ENCODE data around the gene SGPP1.

The SGPP1 gene

DNA sequence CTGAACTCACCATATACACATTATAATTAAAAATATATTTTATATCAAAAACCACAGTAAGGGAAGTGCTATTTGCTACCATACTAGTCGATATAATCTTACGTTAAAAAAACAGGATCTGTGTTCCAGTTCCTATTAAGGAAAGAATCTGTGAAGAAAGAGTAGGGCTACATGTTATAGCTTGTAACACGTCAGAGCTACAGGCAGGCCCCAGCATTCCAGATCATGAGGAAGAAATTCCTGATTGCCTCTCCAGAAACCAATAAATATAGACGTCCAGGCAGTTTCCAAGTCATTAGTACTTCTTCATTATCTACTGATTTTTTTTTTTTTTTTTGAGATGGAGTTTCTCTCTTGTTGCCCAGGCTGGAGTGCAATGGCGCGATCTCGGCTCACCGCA lies 20.6 kb downstream of the SGPP1 start:
- Histone ChIP-seq H3K27ac (ENCODE audit: extremely low read depth, low read depth, low read length) (no peak overlapping the region), H3K4me1 (ENCODE audit: control insufficient read depth, insufficient read depth, low read length) (peaks cover under 1% of the 10 kb centered on the region; the same call in 1 of the 2 replicates), H3K4me3 (ENCODE audit: low read depth, low read length) (no peak overlapping the region), H3K9me3 (ENCODE audit: control insufficient read depth, insufficient read depth, low read depth, low read length) (no peaks in the 10 kb centered on the region), H3K36me3 (ENCODE audit: control insufficient read depth in 2 of 2, insufficient read depth in 1 of 2, low read length in 2 of 2) (no peaks in the 10 kb centered on the region; a peak in 1 of 3 replicates)
- TF ChIP-seq ZNF621 (tag by site-specific recombination; IDR thresholded peaks at IDR 0.05) = no peak
- no peak for TF ChIP-seq ZBTB7A (tag by site-specific recombination; IDR thresholded peaks at IDR 0.05; ENCODE audit: low read depth)
- TF ChIP-seq, protein P1, sequence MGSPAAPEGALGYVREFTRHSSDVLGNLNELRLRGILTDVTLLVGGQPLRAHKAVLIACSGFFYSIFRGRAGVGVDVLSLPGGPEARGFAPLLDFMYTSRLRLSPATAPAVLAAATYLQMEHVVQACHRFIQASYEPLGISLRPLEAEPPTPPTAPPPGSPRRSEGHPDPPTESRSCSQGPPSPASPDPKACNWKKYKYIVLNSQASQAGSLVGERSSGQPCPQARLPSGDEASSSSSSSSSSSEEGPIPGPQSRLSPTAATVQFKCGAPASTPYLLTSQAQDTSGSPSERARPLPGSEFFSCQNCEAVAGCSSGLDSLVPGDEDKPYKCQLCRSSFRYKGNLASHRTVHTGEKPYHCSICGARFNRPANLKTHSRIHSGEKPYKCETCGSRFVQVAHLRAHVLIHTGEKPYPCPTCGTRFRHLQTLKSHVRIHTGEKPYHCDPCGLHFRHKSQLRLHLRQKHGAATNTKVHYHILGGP (tag by site-specific recombination; IDR thresholded peaks at IDR 0.05) = no peak
- no peak for TF ChIP-seq ZNF707 (tag by site-specific recombination; IDR thresholded peaks at IDR 0.05)
- TF ChIP-seq ZNF311 (tag by site-specific recombination; IDR thresholded peaks at IDR 0.05; ENCODE audit: borderline replicate concordance) = no peak
- TF ChIP-seq ZNF548 (tag by site-specific recombination; IDR thresholded peaks at IDR 0.05) = no peak
- TF ChIP-seq, protein P2, sequence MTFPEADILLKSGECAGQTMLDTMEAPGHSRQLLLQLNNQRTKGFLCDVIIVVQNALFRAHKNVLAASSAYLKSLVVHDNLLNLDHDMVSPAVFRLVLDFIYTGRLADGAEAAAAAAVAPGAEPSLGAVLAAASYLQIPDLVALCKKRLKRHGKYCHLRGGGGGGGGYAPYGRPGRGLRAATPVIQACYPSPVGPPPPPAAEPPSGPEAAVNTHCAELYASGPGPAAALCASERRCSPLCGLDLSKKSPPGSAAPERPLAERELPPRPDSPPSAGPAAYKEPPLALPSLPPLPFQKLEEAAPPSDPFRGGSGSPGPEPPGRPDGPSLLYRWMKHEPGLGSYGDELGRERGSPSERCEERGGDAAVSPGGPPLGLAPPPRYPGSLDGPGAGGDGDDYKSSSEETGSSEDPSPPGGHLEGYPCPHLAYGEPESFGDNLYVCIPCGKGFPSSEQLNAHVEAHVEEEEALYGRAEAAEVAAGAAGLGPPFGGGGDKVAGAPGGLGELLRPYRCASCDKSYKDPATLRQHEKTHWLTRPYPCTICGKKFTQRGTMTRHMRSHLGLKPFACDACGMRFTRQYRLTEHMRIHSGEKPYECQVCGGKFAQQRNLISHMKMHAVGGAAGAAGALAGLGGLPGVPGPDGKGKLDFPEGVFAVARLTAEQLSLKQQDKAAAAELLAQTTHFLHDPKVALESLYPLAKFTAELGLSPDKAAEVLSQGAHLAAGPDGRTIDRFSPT (tag by site-specific recombination; IDR thresholded peaks at IDR 0.05) = no peak
- TF ChIP-seq TCF7L2 (IDR thresholded peaks at IDR 0.05; ENCODE audit: borderline replicate concordance, low read depth, low read length) = no peak
- no peak for TF ChIP-seq ZNF423 (tag by site-specific recombination; IDR thresholded peaks at IDR 0.05)
- TF ChIP-seq ZNF335 (tag by site-specific recombination; conservative IDR thresholded peaks at IDR 0.05) = no peak
- no peak for TF ChIP-seq ZNF791 (tag by site-specific recombination; IDR thresholded peaks at IDR 0.05)
- ChIA-PET CTCF (interaction anchor here (0.8 kb wide), 1 partner anchor 21 kb away, joined by 4 read pairs; no protein-coding TSS in a partner anchor), POLR2A (no interaction called here)

DNA sequence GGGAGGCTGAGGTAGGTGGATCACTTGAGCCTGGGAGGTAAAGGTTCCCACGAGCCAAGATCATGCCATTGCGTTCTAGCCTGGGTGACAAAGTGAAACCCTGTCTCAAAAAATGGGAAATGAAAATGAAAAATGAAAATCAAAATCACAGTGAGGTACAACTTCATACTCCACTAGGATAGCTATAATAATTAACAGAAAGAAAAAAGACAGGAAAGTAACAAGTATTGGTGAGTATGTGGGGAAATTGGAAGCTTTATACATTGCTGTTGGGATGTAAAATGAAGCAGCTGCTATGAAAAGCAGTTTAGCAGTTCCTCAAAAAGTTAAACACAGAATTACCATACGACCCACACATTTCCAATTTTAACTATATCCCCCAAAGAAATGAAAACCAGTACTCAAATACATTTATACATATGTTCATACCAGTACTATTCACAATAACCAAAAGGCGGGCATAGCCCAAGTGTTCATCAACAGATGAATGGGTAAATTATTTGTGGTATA lies 22.2 kb downstream of the SGPP1 start:
- Histone ChIP-seq H3K4me3 (ENCODE audit: low read depth, low read length) (no peak overlapping the region), H3K27ac (ENCODE audit: extremely low read depth, low read depth, low read length) (no peak overlapping the region), H3K4me1 (ENCODE audit: control insufficient read depth, insufficient read depth, low read length) (peaks cover 4% of the 10 kb centered on the region; the same call in 1 of the 2 replicates), H3K36me3 (ENCODE audit: control insufficient read depth in 2 of 2, insufficient read depth in 1 of 2, low read length in 2 of 2) (no peaks in the 10 kb centered on the region; a peak in 1 of 3 replicates), H3K9me3 (ENCODE audit: control insufficient read depth, insufficient read depth, low read depth, low read length) (no peaks in the 10 kb centered on the region)
- ChIA-PET CTCF (no interaction called here), POLR2A (interaction anchor here (0.5 kb wide), 1 partner anchor 152 kb away, joined by 5 read pairs; no protein-coding TSS in a partner anchor)
- no peak for TF ChIP-seq REPIN1 (tag by site-specific recombination; IDR thresholded peaks at IDR 0.05; ENCODE audit: low read depth)
- no peak for TF ChIP-seq ZNF138 (tag by site-specific recombination; IDR thresholded peaks at IDR 0.05; ENCODE audit: borderline replicate concordance)
- no peak for TF ChIP-seq ZNF830 (tag by site-specific recombination; IDR thresholded peaks at IDR 0.05; ENCODE audit: low read depth)
- no peak for TF ChIP-seq ZSCAN16 (tag by site-specific recombination; IDR thresholded peaks at IDR 0.05)
- TF ChIP-seq, protein P3, sequence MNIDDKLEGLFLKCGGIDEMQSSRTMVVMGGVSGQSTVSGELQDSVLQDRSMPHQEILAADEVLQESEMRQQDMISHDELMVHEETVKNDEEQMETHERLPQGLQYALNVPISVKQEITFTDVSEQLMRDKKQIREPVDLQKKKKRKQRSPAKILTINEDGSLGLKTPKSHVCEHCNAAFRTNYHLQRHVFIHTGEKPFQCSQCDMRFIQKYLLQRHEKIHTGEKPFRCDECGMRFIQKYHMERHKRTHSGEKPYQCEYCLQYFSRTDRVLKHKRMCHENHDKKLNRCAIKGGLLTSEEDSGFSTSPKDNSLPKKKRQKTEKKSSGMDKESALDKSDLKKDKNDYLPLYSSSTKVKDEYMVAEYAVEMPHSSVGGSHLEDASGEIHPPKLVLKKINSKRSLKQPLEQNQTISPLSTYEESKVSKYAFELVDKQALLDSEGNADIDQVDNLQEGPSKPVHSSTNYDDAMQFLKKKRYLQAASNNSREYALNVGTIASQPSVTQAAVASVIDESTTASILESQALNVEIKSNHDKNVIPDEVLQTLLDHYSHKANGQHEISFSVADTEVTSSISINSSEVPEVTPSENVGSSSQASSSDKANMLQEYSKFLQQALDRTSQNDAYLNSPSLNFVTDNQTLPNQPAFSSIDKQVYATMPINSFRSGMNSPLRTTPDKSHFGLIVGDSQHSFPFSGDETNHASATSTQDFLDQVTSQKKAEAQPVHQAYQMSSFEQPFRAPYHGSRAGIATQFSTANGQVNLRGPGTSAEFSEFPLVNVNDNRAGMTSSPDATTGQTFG (tag by site-specific recombination; IDR thresholded peaks at IDR 0.05; ENCODE audit: borderline replicate concordance) = no peak
- TF ChIP-seq MZF1 (tag by site-specific recombination; IDR thresholded peaks at IDR 0.05; ENCODE audit: borderline replicate concordance) = no peak
- no peak for TF ChIP-seq SALL2 (tag by site-specific recombination; IDR thresholded peaks at IDR 0.05; ENCODE audit: borderline replicate concordance)
- TF ChIP-seq KLF1 (tag by site-specific recombination; IDR thresholded peaks at IDR 0.05) = no peak
- no peak for TF ChIP-seq ZNF223 (tag by site-specific recombination; IDR thresholded peaks at IDR 0.05)
- TF ChIP-seq ZNF549 (tag by site-specific recombination; IDR thresholded peaks at IDR 0.05) = no peak
- TF ChIP-seq, protein P4, sequence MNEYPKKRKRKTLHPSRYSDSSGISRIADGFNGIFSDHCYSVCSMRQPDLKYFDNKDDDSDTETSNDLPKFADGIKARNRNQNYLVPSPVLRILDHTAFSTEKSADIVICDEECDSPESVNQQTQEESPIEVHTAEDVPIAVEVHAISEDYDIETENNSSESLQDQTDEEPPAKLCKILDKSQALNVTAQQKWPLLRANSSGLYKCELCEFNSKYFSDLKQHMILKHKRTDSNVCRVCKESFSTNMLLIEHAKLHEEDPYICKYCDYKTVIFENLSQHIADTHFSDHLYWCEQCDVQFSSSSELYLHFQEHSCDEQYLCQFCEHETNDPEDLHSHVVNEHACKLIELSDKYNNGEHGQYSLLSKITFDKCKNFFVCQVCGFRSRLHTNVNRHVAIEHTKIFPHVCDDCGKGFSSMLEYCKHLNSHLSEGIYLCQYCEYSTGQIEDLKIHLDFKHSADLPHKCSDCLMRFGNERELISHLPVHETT (tag by site-specific recombination; IDR thresholded peaks at IDR 0.05) = no peak
- no peak for TF ChIP-seq ZNF341 (tag by site-specific recombination; IDR thresholded peaks at IDR 0.05; ENCODE audit: low read depth)
- TF ChIP-seq ZNF792 (tag by site-specific recombination; IDR thresholded peaks at IDR 0.05) = no peak
- TF ChIP-seq, protein P1 (tag by site-specific recombination; IDR thresholded peaks at IDR 0.05) = no peak
- TF ChIP-seq, protein P5, sequence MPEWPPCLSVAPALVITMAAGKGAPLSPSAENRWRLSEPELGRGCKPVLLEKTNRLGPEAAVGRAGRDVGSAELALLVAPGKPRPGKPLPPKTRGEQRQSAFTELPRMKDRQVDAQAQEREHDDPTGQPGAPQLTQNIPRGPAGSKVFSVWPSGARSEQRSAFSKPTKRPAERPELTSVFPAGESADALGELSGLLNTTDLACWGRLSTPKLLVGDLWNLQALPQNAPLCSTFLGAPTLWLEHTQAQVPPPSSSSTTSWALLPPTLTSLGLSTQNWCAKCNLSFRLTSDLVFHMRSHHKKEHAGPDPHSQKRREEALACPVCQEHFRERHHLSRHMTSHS (tag by site-specific recombination; IDR thresholded peaks at IDR 0.05) = no peak

Data from HEK293 (cell line).